SK-N-SH (cell line): Measurements from ENCODE around the gene TPSB2. TPM values are rescaled to one million over a fixed set of nuclear protein-coding genes. Genes with fewer than 3 reads are reported as not detected.
"Not testable (repeated sequence)": the region's sequence is repeated elsewhere in the genome, so short reads cannot be mapped to it uniquely, and the experiment has no call there.

Experiments used
- CTCF ChIA-PET: fragments of 300-600, 350-600 bp; formaldehyde crosslinking; extraction: SDS; loops from one replicate; lab custom pipeline; 2021; lab: Yijun Ruan, JAX
- POLR2A ChIA-PET: fragments of 350-600 bp; sonication (Branson Sonifier 250); formaldehyde crosslinking; extraction: SDS; loops from one replicate; lab custom pipeline; 2020; ENCODE audit warnings: antibody characterized with exemption, inconsistent platforms; lab: Yijun Ruan, JAX
- DNase-seq: peaks from one replicate; pipeline ENCODE4 v3.0.0; 2012
- H2AFZ ChIP-seq: fragments of 200-600 bp; sonication (generic); 2 replicates; pipeline ENCODE4 v1.8.1; 2016; ENCODE audit warnings: antibody characterized with exemption, mild to moderate bottlenecking, low read depth
- H3F3A ChIP-seq: fragments of 200-600 bp; sonication (generic); replicated peaks from 2 replicates; pipeline ENCODE3; 2016; ENCODE audit warnings: antibody characterized with exemption, mild to moderate bottlenecking; ENCODE audit not compliant: insufficient read depth
- H3K27ac ChIP-seq, 2 experiments: fragments of 200-500 bp in 1 of 2; fragments of 200-600 bp in 1 of 2; sonication (Bioruptor generic) in 1 of 2; sonication (generic), shearing (Covaris generic) in 1 of 2; 2 replicates each; pipeline versions ENCODE4 v1.5.1 to v1.6.1; 2014 to 2016; ENCODE audit warnings: low read depth in 2 of 2, inconsistent platforms in 1 of 2, low read length in 1 of 2, mild to moderate bottlenecking in 1 of 2, mixed read lengths in 1 of 2
- H3K27me3 ChIP-seq: fragments of 200-600 bp; sonication (generic), shearing (Covaris generic); 2 replicates; pipeline ENCODE4 v1.6.1; 2016; ENCODE audit warnings: mixed run types; ENCODE audit not compliant: insufficient read depth
- H3K36me3 ChIP-seq, 2 experiments: fragments of 200-500 bp in 1 of 2; fragments of 200-600 bp in 1 of 2; sonication (Bioruptor generic) in 1 of 2; sonication (generic) in 1 of 2; replicated peaks in 1 of 2; 2 replicates each; pipeline versions ENCODE3 to v1.5.1; 2014 to 2016; ENCODE audit warnings: low read length in 1 of 2, mild to moderate bottlenecking in 1 of 2; ENCODE audit not compliant: insufficient read depth in 2 of 2, control insufficient read depth in 1 of 2
- H3K4me1 ChIP-seq, 2 experiments: fragments of 200-500 bp in 1 of 2; fragments of 200-600 bp in 1 of 2; sonication (Bioruptor generic) in 1 of 2; sonication (generic), shearing (Covaris generic) in 1 of 2; 2 replicates each; pipeline versions ENCODE4 v1.5.1 to v1.6.1; 2014 to 2016; ENCODE audit warnings: low read depth in 1 of 2, low read length in 1 of 2, mixed run types in 1 of 2; ENCODE audit not compliant: insufficient read depth in 2 of 2, control insufficient read depth in 1 of 2
- H3K4me2 ChIP-seq: fragments of 200-600 bp; sonication (generic), shearing (Covaris generic); 2 replicates; pipeline ENCODE4 v1.6.1; 2017; ENCODE audit warnings: mixed run types
- H3K4me3 ChIP-seq, 2 experiments: fragments of 200-500 bp in 1 of 2; fragments of 200-600 bp in 1 of 2; sonication (Bioruptor generic) in 1 of 2; sonication (generic), shearing (Covaris generic) in 1 of 2; 2 replicates each; pipeline versions ENCODE4 v1.5.1 to v1.8.1; 2014 to 2016; ENCODE audit warnings: low read depth in 2 of 2, inconsistent platforms in 1 of 2, low read length in 1 of 2, mild to moderate bottlenecking in 1 of 2, mixed read lengths in 1 of 2, moderate library complexity in 1 of 2
- H3K79me2 ChIP-seq: fragments of 200-600 bp; sonication (generic); 2 replicates; pipeline ENCODE4 v1.8.1; 2017; ENCODE audit warnings: mild to moderate bottlenecking; ENCODE audit not compliant: insufficient read depth
- H3K9ac ChIP-seq: fragments of 200-600 bp; sonication (generic); 2 replicates; pipeline ENCODE4 v1.6.1; 2017; ENCODE audit warnings: mixed run types
- H3K9me2 ChIP-seq: fragments of 200-600 bp; sonication (generic); 2 replicates; pipeline ENCODE4 v1.6.1; 2017; ENCODE audit warnings: mixed run types
- H3K9me3 ChIP-seq: fragments of 200-600 bp; sonication (generic); 2 replicates; pipeline ENCODE4 v1.6.1; 2017; ENCODE audit warnings: mixed run types, mild to moderate bottlenecking, moderate library complexity
- H4K20me1 ChIP-seq: fragments of 200-600 bp; sonication (generic); 2 replicates; pipeline ENCODE4 v1.6.1; 2017; ENCODE audit warnings: mild to moderate bottlenecking, mixed run types; ENCODE audit not compliant: insufficient read depth
- CTCF ChIP-seq: fragments of 200-600 bp; sonication (generic); IDR thresholded peaks from 2 replicates; pipeline ENCODE4 v1.6.1; 2017; ENCODE audit warnings: antibody characterized with exemption, mild to moderate bottlenecking, moderate library complexity
- EZH2phosphoT487 ChIP-seq: fragments of 200-600 bp; sonication (generic); IDR thresholded peaks from 2 replicates; pipeline ENCODE4 v1.6.1; 2017; ENCODE audit warnings: low read depth, mixed run types, mild to moderate bottlenecking, antibody characterized with exemption, moderate library complexity, borderline replicate concordance
- FOXJ3 ChIP-seq: sonication (generic); formaldehyde crosslinking; IDR thresholded peaks from 2 replicates; pipeline ENCODE4 v1.5.1; 2020; ENCODE audit warnings: mild to moderate bottlenecking, missing genetic modification reagents
- MEF2A ChIP-seq: IDR thresholded peaks from 2 replicates; pipeline ENCODE4 v1.4.0; 2012; ENCODE audit warnings: low read depth, borderline replicate concordance
- MXI1 ChIP-seq: IDR thresholded peaks from 2 replicates; pipeline ENCODE4 v1.6.1; 2012; ENCODE audit warnings: mild to moderate bottlenecking, low read depth, low read length, improper control_type of control experiment
- REST ChIP-seq: IDR thresholded peaks from 2 replicates; pipeline ENCODE4 v1.6.1; 2012; ENCODE audit warnings: mild to moderate bottlenecking, low read depth, low read length, moderate library complexity
- RFX5 ChIP-seq: IDR thresholded peaks from 2 replicates; pipeline ENCODE4 v1.6.1; 2012; ENCODE audit warnings: mild to moderate bottlenecking, improper control_type of control experiment, low read length
- USF2 ChIP-seq: fragments of 150-350 bp; IDR thresholded peaks from 2 replicates; pipeline ENCODE4 v1.6.1; 2017; ENCODE audit warnings: antibody characterized with exemption, low read length, low read depth, borderline replicate concordance
- ZBTB33 ChIP-seq: IDR thresholded peaks from 2 replicates; pipeline ENCODE4 v1.4.0; 2012; ENCODE audit warnings: low read depth, borderline replicate concordance
- WGBS: methylation state at CpG from one replicate; pipeline ENCODE4 v1.1.6; 2017; ENCODE audit warnings: low lambda C conversion rate; 5-methylcytosine and 5-hydroxymethylcytosine counted together
- polyA plus RNA-seq, 3 experiments: library from polyadenylated mRNA; depleted of rRNA; stranded (reverse); fragments of >200 nt; gene quantifications; 2 replicates each; pipeline ENCODE4 v1.2.3, GENCODE V29; 2012

TPSB2 gene
- not detected in 2 replicates for polyA plus RNA-seq (2012; rRNA removed)
- not detected in 2 replicates for polyA plus RNA-seq (2012; cell fraction: cytosol; rRNA removed)
- polyA plus RNA-seq (2012; cell fraction: nucleus; rRNA removed) = not detected in 2 replicates

- H3K9ac ChIP-seq, DNase-seq, CTCF ChIA-PET, H3K27ac ChIP-seq, H3F3A ChIP-seq, H4K20me1 ChIP-seq, H2AFZ ChIP-seq, H3K79me2 ChIP-seq, H3K36me3 ChIP-seq, POLR2A ChIA-PET, H3K9me2 ChIP-seq, H3K4me3 ChIP-seq, H3K9me3 ChIP-seq, H3K4me1 ChIP-seq, H3K4me2 ChIP-seq, H3K27me3 ChIP-seq: not testable (repeated sequence)
- no CpG with 5 or more reads among the region's 11 CpGs for WGBS
Observed at GRCh38 chr16:1230084-1230470, at the start of gene TPSB2. Gene TPSB2 (minus strand): TSS chr16:1230184. CDS start chr16:1229951, 233 bp downstream.

GRCh38 chr16:1279081-1279944 is 49.3 kb upstream of the TPSB2 start:
- CTCF ChIA-PET = interaction anchor here (0.6 to 2.3 kb wide), 2 partner anchors 22 to 86 kb away, joined by 3 to 15 read pairs; no protein-coding TSS in a partner anchor
- TF ChIP-seq CTCF (no peak), RFX5 (no peak)
- TF ChIP-seq, all 33 proteins: peak for 0
- no peaks in the 10 kb centered on the region for H3K9me2 ChIP-seq
- WGBS = 42% methylated on average over 14 of the region's 30 CpGs
- no peak overlapping the region for H2AFZ ChIP-seq
- H3K79me2 ChIP-seq = no peaks in the 10 kb centered on the region
- POLR2A ChIA-PET = no interaction called here
- H3K27ac ChIP-seq = no peak overlapping the region
- H3K9me3 ChIP-seq = no peaks in the 10 kb centered on the region
- no peaks in the 10 kb centered on the region for H3K36me3 ChIP-seq
- no peaks in the 10 kb centered on the region; a peak in 1 of 4 replicates for H3K4me1 ChIP-seq
- no peak overlapping the region for H3K4me2 ChIP-seq
- H3F3A ChIP-seq = no peaks in the 10 kb centered on the region
- no peaks in the 10 kb centered on the region for H4K20me1 ChIP-seq
- H3K9ac ChIP-seq = no peak overlapping the region
- no peak overlapping the region for H3K4me3 ChIP-seq
- DNase-seq = no peak
- peaks cover 89% of the 10 kb centered on the region for H3K27me3 ChIP-seq

- Histone ChIP-seq H3F3A (no peaks in the 10 kb centered on the region), H3K36me3 (no peaks in the 10 kb centered on the region), H3K4me1 (no peaks in the 10 kb centered on the region; a peak in 1 of 4 replicates), H3K27me3 (peaks cover 89% of the 10 kb centered on the region), H4K20me1 (no peaks in the 10 kb centered on the region), H3K9me2 (no peaks in the 10 kb centered on the region), H3K4me2 (no peak overlapping the region), H3K9ac (no peak overlapping the region), H3K79me2 (no peaks in the 10 kb centered on the region), H3K9me3 (no peaks in the 10 kb centered on the region), H3K4me3 (no peak overlapping the region), H3K27ac (no peak overlapping the region), H2AFZ (no peak overlapping the region)
- CTCF ChIA-PET = interaction anchor here (0.6 to 2.0 kb wide), 2 partner anchors 8 to 86 kb away, joined by 3 to 5 read pairs; no protein-coding TSS in a partner anchor
- 9% methylated on average over 9 of the region's 18 CpGs for WGBS
- POLR2A ChIA-PET = no interaction called here
- no peak for DNase-seq
- TF ChIP-seq EZH2phosphoT487 (no peak), ZBTB33 (no peak), FOXJ3 (no peak), MXI1 (no peak), REST (no peak), USF2 (no peak), MEF2A (no peak)
Observed at GRCh38 chr16:1278477-1278876, 48.5 kb upstream of the TPSB2 start.
